GM13976 (cell line): ENCODE data around the gene BICD1.
A peak's percentile ranks its signal among the peaks of the same experiment; 100 is the strongest.

Experiments
- DNase-seq: peaks from one replicate; pipeline ENCODE4 v3.0.0; 2012; ENCODE audit warnings: low spot score
- in situ Hi-C: fragments of 300-500 bp; cut with MboI; formaldehyde crosslinking; loops from one replicate; pipeline ENCODE4 v1.12.0; 2022; ENCODE audit warnings: low sequenced_read_pairs, mixed read lengths, inconsistent platforms; ENCODE audit not compliant: unreplicated experiment
- TF ChIP-seq, protein P1 (sequence below): IDR thresholded peaks from 2 replicates; pipeline ENCODE4 v1.5.1; 2012; ENCODE audit warnings: borderline replicate concordance, mild to moderate bottlenecking; ENCODE audit not compliant: insufficient read depth; ENCODE audit errors: extremely low read depth, missing control alignments, control extremely low read depth

The BICD1 gene

DNA sequence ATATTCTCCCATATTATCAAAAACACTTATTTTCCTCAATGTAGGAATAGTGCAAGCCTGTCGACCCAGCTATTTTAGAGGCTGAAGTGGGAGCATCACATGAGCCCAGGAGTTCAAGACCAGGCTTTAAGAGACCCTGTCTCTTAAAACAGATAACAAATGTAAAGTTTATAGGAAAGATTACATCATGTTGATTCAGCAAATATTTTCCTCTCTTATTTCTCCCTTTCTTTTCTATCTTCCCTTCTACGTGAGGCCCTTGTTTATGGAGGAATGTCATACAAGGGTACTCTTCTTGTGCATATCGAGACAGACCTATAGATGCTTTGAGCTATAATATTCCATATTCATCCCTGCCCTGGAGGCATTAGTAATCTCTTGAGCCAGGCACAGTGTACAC is 256.2 kb downstream of the BICD1 start:
- TF ChIP-seq, protein P1, sequence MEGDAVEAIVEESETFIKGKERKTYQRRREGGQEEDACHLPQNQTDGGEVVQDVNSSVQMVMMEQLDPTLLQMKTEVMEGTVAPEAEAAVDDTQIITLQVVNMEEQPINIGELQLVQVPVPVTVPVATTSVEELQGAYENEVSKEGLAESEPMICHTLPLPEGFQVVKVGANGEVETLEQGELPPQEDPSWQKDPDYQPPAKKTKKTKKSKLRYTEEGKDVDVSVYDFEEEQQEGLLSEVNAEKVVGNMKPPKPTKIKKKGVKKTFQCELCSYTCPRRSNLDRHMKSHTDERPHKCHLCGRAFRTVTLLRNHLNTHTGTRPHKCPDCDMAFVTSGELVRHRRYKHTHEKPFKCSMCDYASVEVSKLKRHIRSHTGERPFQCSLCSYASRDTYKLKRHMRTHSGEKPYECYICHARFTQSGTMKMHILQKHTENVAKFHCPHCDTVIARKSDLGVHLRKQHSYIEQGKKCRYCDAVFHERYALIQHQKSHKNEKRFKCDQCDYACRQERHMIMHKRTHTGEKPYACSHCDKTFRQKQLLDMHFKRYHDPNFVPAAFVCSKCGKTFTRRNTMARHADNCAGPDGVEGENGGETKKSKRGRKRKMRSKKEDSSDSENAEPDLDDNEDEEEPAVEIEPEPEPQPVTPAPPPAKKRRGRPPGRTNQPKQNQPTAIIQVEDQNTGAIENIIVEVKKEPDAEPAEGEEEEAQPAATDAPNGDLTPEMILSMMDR: no peak
- in situ Hi-C loops: loop anchor here (10.0 kb wide), 1 partner anchor 302 kb away; no protein-coding TSS in a partner anchor
- DNase-seq: no peak

DNA sequence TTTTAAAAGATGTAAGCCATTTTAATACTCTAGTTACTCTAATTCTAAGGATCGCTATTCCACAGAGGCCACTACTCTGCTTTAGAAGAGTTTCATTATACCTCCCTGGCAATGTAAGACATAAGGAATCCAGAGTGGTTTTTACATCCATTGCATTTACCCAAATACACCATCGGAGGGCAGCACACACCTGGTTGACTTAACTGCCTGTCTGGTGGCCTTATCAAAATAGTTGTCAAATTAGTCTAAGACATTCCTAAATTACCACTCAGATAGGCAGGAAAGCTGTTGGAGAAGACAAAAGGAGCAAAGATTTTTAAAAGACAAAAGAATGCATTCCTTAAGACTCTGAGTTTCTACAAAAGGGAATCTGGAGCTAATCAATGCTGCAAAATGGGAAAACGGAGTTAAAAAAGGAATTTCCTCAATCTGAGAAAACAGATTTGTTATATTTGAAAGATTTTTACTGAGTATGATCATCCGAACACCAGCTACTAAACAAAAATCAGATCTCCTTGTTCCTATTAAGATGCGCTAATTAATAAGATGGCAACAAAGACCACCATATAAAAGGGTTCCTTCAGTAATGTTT is 258.9 kb downstream of the BICD1 start:
- TF ChIP-seq, protein P1: peak; percentile 50
- peak; percentile 58 for DNase-seq
- in situ Hi-C loops: loop anchor here (10.0 kb wide), 1 partner anchor 299 kb away; no protein-coding TSS in a partner anchor

DNA sequence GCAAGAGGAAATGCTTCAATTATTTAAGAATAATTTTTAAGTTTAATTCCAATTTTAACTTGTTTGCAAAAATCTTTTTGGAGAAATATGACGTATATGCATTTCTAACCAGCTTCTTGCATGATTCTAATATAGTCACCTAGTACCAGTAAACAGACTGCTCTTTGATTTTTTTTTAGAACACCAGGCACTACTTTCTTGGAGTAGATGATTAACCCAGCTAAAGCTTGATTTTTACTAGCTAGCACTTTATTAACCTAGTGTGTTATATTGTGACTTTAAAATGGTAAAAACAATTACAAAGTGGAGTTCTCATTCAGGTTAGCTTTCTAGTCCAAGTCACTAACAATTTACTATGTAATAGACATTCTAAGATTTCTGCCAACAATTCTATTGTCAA is 260.1 kb downstream of the BICD1 start:
- TF ChIP-seq, protein P1: no peak
- DNase-seq: no peak
- in situ Hi-C loops: loop anchor here (10.0 kb wide), 1 partner anchor 298 kb away; no protein-coding TSS in a partner anchor

DNA sequence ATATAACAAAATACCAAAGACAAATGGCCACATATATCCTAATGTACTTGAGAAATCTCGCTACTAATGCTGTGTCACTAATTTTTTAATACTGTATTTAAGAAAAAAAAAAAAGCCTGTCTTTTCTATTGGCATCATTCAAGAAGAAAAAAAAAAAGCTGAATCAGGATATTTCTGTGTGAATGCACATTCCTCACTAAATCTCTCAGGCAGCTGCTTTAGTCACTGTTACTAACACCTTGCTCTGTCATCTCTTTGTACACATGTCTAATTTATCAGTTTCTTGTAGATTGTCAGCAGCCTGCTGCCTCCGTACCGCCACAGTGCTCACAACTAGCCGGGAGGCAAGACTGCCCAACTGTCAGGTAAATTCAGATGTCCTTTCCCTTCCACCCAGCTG is 260.7 kb downstream of the BICD1 start:
- TF ChIP-seq, protein P1: no peak
- in situ Hi-C loops: loop anchor here (10.0 kb wide), 1 partner anchor 297 kb away; no protein-coding TSS in a partner anchor
- DNase-seq: no peak

DNA sequence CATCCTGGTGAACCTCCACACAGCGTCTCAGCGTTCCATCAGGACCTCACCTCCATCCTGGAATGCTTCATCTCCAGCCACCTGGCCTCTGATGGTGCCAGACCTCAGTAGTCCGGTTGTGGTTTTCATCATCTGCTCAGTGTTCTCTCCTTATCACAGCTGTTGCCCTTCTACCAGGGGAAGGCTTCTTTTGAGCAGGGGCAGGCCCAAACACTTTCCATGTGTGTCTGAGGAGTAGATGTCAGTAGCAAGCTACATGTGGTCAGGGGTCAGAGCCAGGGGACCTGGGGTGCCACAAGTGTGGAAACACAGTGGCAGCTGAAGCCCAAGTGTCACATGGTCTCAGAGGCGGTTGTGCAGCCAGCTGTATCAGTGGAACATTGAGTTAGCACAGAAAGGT is 262.6 kb downstream of the BICD1 start:
- TF ChIP-seq, protein P1: no peak
- no peak for DNase-seq
- in situ Hi-C loops: loop anchor here (10.0 kb wide), 1 partner anchor 296 kb away; no protein-coding TSS in a partner anchor

DNA sequence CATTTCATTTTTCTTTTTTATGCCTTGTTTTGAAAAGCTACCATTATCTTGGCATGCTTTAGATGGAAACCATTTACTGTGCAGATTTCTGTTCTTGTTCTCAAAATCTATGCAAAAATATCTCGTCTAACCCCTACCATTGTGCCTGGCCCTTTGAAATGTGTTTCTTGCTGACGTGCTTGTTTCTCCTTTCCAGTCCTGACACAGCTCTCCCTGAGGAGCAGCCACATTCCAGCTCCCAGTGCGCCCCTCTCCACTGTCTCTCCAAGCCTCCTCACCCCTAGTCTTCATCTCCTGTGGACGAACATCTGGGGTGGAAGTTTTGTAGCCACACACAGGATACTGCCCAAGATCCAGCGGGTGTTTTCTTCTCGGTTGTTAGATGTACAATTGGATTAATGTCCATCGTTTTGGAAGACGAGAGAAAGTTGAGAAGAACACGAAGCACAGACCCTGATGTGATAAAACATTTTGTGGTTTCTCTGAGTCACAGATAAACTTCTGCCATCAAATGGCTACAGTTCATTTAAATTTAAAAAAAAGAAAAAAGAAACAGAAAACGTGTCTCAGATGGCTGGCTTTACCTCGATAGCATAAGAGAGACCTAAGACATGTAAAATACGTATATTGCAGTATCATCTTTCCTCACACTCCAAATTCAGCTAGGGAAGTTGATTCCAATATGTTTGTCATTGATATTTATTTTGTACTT is 270.9 kb downstream of the BICD1 start:
- DNase-seq: no peak
- in situ Hi-C loops: no loop called here
- TF ChIP-seq, protein P1: no peak
